GM19455 (cell line): ENCODE results near the gene ARL17B.
A peak's percentile ranks its signal among the peaks of the same experiment; 100 is the strongest.
"Not testable (repeated sequence)": the region's sequence is repeated elsewhere in the genome, so short reads cannot be mapped to it uniquely, and the experiment has no call there.

ENCODE experiments used
- ATAC-seq: cut with Tn5 transposase; IDR thresholded peaks from one replicate; pipeline ENCODE4 v1.9.1; 2021; ENCODE audit not compliant: unreplicated experiment

ARL17B gene

GRCh38 chr17:46361755-46362154 lies at the start of gene ARL17B:
TSS of gene ARL17B (minus strand) at chr17:46361766. CDS start at chr17:46358397, 3,369 bp downstream.
- peak; percentile 84 for ATAC-seq

GRCh38 chr17:46409864-46410263 lies 48.3 kb upstream of the ARL17B start:
- not testable (repeated sequence) for ATAC-seq

GRCh38 chr17:46407155-46407554 lies 45.6 kb upstream of the ARL17B start:
- not testable (repeated sequence) for ATAC-seq

- not testable (repeated sequence) for ATAC-seq
Observed at GRCh38 chr17:46401033-46401787, 39.6 kb upstream of the ARL17B start.

GRCh38 chr17:46400543-46400942 lies 39.0 kb upstream of the ARL17B start:
- not testable (repeated sequence) for ATAC-seq

GRCh38 chr17:46399993-46400392 lies 38.4 kb upstream of the ARL17B start:
- not testable (repeated sequence) for ATAC-seq

- ATAC-seq = not testable (repeated sequence)
Observed at GRCh38 chr17:46396292-46396691, 34.7 kb upstream of the ARL17B start.

GRCh38 chr17:46393702-46394101 lies 32.1 kb upstream of the ARL17B start:
- ATAC-seq = not testable (repeated sequence)

- ATAC-seq = not testable (repeated sequence)
Observed at GRCh38 chr17:46385491-46385890, 23.9 kb upstream of the ARL17B start.

GRCh38 chr17:46383118-46383517 lies 21.6 kb upstream of the ARL17B start:
- ATAC-seq = not testable (repeated sequence)

GRCh38 chr17:46373418-46373817 lies 11.9 kb upstream of the ARL17B start:
- peak; percentile 30 for ATAC-seq

GRCh38 chr17:46372236-46373229 lies 11.0 kb upstream of the ARL17B start:
- ATAC-seq = peak; percentile 60

- not testable (repeated sequence) for ATAC-seq
Observed at GRCh38 chr17:46367520-46367919, 6.0 kb upstream of the ARL17B start.

GRCh38 chr17:46361145-46361735 lies 326 bp downstream of the ARL17B start:
- peak; percentile 48 for ATAC-seq

GRCh38 chr17:46353856-46354255 lies 7.7 kb downstream of the ARL17B start:
- ATAC-seq = not testable (repeated sequence)

GRCh38 chr17:46349060-46349459 lies 12.5 kb downstream of the ARL17B start:
- ATAC-seq = not testable (repeated sequence)

GRCh38 chr17:46348345-46348744 lies 13.2 kb downstream of the ARL17B start:
- not testable (repeated sequence) for ATAC-seq

GRCh38 chr17:46342131-46342530 lies 19.4 kb downstream of the ARL17B start:
- not testable (repeated sequence) for ATAC-seq

- ATAC-seq = not testable (repeated sequence)
Observed at GRCh38 chr17:46341220-46341619, 20.3 kb downstream of the ARL17B start.

GRCh38 chr17:46294831-46295230 lies 66.7 kb downstream of the ARL17B start, which contains the start of gene LRRC37A:
TSS of gene LRRC37A (plus strand) at chr17:46295131. CDS start at chr17:46295134, 3 bp downstream.
- not testable (repeated sequence) for ATAC-seq

- ATAC-seq = not testable (repeated sequence)
Observed at GRCh38 chr17:46291618-46292017, 69.9 kb downstream of the ARL17B start.
